HG03432 (cell line): ENCODE data around the gene HYAL1.

Experiments
- ATAC-seq: cut with Tn5 transposase; IDR thresholded peaks from one replicate; pipeline ENCODE4 v1.9.1; 2021; ENCODE audit warnings: mild to moderate bottlenecking, moderate library complexity; ENCODE audit not compliant: unreplicated experiment

Gene HYAL1, protein sequence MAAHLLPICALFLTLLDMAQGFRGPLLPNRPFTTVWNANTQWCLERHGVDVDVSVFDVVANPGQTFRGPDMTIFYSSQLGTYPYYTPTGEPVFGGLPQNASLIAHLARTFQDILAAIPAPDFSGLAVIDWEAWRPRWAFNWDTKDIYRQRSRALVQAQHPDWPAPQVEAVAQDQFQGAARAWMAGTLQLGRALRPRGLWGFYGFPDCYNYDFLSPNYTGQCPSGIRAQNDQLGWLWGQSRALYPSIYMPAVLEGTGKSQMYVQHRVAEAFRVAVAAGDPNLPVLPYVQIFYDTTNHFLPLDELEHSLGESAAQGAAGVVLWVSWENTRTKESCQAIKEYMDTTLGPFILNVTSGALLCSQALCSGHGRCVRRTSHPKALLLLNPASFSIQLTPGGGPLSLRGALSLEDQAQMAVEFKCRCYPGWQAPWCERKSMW

DNA sequence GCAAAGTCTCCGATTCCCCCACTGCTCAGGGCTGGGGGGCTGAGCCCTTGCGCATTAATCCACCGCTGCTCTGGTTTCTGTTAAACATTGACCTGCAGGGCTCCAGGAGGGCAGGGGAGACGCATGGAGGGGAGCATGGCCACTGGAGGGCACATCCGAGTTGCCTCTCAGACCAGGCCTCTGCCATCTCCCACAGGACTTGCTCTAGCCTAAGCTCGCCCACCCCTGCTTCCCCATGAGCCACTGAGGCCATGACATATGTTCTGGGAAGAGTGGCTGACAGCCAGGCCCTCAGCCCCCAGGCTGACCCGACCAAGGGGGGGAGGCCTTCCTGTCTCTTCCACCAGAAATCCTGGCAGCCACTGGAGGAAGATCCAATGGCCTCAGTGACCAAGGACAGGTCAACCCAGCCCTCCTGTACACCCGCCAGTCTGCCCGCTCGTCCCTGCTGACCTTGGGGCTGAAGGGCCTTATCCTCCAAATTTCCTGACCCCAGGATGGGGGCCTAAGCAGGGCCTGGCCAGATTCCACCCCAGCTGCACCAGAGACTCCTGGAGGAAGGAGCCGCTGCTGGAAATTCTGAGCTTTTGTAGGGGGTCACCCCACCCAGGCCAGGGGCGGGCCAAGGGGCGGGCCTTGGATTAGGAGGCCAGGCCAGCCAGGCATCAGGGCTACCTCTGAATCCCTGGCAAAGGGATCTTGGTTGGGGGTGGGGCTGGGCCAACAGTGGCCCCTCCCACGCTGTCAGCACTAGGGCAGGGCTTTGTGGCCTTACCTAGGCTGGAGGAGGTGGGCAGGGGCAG, at the start of gene HYAL1:
Gene HYAL1 (minus strand): TSS at position 562 of the 803 bp plus-strand sequence. CDS start 618 bp downstream, outside the sequence.
- ATAC-seq = no peak

DNA sequence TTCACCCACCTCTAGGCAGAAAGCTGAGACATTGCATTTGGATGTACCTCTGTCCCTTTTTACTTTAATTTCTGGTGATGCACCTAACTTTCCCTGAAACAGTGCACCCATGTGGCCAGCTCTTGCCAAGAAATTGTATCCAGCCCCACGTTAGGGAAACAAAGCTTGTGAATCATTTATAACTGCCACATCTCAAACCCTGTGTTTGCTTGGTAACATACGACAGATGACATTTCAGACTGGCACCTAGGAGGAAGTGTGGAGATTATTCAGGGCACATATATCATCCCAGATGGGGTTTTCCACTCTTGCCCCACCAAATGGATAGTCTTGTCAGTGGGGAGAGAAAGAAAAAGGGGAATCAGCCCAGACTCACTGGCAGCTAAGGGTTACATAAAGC, 49.4 kb upstream of the HYAL1 start:
- ATAC-seq = no peak

DNA sequence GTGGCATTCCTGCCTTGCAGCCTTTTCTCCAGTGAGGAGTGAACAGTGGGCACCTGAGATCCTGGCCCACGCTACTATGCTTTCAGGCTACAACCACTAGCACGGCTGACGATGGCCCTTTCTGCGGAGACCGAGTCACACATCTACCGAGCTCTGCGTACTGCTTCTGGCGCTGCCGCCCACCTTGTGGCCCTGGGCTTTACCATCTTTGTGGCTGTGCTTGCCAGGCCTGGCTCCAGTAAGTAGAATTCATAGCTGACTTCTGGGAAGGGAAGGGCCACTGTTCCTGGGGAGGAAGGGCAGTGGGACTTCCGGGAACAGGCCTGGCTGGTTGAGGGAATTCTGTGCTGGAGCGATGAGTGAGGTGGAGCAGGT, 47.9 kb upstream of the HYAL1 start:
- ATAC-seq = peak; percentile 1

DNA sequence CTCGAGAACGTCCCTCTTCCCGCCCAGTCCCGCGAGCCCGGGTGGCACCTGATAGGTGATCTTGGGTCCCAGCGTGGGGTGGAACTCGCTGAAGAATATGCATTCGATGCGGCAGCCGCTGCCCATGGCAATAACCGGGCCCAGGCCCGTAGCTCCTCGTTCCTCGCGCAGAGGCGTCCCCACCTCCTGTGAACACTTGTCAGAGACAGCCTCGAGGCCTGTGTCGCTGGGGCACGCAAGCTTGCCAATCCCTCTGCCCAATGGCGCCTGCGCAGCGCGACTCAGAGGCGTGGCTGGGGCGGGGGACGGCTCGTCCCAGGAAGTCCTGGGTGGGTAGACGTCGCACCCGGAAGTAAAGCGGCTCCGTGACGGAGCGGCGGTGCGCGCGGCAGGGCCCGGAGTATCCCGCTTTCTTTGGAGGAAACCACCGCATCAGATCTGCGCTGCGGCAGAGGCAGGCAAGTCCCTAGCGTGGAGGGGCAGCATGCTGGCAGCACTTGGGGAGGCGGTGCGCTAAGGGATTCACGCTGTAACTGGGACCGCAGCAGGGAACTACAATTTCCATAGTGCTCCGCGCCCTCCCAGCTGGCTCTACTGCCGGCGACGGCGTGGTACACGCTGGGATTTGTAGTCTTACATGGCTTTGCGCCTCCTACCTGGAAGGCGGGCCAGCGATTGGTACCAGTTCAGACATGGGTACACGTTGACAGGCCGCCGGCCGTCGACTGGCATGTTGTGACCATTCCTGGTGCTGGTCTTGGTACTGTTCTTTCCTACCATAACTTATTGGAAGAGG, 47.4 kb upstream of the HYAL1 start, which contains the start of the genes CYB561D2 and NPRL2:
Gene CYB561D2 (plus strand): TSS at position 336 of the 796 bp plus-strand sequence. CDS start 572 bp downstream, outside the sequence.
Gene NPRL2 (minus strand): TSS at position 249 of the 796 bp plus-strand sequence. CDS start 123 bp downstream, at position 126.
- peak; percentile 84 for ATAC-seq

DNA sequence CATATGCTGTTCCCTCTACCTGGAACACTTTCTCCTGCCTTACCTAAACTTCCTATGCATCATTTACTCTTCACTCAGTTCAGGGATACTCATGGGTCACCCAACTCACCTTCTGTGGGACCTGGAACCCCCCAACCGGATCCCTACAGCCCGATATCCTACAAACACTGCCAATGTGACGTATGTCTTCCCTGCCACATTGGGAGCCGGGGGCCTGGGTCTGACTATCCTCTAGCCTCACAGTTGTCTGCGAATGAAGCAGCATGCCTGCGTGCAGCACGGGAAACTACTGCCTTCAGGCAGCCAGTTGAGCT, 46.8 kb upstream of the HYAL1 start:
- no peak for ATAC-seq

DNA sequence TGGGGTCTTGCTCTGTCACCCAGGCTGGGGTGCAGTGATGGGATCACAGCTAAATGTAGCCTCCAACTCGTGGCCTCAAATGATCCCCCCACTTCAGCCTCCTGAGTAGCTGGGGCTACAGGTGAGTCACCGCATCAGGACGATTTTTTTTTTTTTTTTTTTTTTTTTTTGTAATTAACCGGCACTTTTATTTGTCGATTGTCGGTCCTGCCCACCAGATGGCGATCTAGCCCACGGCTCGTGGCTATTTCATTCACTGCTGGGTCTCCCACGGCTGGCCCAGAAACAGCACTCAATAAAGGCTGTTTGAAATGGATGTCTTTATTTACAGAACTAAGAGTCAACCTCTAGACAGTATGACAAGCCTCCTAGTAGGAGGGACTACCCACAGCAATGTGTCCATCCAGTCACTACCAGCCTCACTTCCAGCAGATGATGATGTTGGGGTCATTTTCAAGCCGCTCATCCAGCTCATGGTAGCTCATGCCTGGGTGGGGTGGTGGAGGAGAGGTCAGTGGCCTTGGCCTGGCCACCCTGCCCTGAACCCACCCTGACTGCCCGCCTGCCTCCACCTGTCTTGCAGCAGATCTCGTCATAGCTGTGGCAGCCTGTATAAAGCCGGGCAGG, 43.9 kb upstream of the HYAL1 start:
- ATAC-seq = no peak

DNA sequence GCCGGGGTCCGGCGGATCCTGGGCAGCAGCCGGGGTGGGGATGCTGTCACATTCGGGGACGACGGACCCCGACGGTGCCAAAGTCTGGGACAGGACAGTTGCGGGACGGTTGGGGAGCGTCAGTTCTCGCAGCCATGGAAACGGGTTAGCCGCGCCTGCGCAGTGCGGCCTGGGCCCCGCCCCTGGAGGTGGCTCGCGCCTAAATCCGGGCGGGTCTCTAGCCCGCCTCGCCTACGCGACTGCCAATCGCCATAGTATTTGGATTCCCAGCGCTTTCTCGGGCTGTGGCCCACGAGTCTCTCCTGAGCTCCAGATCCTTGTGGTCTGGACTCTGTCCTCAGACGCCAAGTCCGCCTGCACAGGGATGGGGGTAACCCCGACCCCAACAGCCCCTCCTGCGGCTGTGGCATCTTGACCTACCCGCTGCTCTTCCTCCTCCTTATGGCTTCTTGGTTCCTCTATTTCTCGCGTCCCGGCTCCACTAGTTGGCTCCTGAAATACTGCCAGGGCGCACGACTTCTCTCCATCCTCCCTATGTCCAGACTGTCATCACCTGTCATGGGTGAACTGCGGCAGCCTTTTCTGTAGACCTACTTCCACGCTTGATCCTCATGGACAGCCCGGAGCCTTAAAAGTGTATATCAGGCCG, 42.3 kb upstream of the HYAL1 start, which contains the start of gene ZMYND10:
Gene ZMYND10 (minus strand): TSS at position 147 of the 649 bp plus-strand sequence. CDS start 153 bp downstream, outside the sequence.
- ATAC-seq = no peak

DNA sequence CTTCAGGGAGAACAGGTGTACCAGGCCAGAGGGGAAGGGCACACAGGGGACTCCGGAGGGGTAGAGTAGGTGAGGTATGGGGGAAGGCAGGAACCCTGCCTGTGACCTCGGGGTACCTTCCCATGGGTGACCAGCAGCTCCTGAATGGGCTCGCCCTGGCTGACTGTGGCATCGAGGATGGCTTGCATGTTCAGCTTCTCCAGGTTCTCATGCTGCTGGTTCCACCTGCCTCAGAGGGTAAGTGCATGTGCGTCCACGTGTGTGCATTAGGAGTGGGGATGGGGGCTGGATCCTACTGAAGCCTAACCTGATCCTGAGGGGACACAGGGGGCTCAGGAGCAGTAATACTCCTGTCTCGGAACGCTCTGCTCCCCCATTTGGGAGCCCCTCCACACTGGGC, 41.6 kb upstream of the HYAL1 start:
- ATAC-seq = no peak

DNA sequence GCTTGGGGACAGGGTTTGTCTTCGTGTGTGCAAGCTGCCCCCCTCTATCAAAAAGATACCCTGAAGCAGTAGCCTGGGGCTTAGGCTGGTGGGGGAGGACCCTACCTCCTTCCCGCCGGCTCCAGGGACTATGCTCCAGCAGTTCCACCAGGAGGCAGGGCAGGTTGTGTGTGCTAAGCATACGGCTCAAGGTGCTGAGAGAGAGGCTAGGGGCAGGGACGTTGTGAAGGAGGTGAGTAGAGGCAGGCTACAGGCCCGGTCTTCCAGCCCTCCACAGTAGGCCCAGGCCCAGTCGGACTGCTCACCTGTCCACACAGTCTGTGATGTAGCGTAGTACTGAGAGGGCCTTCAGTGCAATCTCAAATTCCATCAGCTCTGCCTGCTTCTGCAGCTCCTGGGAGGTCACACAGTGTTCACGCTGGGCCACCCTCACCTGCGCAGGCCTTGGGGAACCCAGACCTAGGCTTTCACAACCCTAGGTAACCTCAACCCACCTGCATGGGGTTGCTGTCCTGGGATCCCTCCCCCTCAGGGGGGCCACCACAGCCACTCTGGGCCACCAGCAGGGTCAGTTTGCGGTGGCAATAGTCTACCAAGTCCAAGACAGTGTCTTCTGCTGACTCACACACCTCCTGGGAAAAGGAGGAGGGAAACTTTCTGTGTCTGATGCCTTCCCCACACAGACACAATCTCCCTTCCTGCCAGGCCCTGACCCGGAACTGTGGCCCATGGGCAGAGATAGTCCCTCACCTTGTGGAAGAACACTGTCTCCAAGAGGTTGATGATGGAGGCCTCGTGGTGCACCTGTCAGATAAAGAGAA, 39.6 kb upstream of the HYAL1 start:
- ATAC-seq = no peak

DNA sequence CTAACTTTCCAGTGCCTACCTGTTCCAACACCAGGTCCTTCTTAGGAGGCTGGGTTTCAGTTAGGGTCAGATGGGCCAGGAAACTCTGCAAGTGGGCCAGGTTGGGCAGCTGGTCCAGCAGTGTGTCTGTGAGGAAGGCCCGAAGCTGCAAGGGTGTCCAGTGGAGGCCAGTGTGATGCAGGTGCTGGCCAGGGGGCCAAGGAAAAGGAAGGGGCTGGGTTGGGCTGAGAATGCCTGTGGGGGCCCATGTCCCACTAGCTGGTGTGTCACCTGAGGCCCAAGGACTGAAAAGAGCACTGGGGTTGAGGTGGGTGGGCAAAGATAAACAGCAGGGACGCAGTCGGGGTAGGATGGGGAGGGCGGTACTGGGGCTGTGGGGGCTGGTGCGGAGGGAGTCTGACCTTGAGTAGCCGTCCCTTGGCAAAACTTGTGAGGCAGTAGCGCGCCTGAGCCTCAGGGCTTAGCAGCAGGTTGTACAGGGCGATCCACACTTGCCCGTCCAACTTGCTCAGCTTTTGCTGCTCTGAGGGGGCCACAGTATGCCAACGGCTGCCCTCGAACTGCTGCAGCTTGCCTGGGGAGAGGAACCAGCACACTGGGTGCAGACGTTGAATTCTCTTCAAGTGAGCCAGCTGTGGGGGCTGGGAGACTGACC, 38.7 kb upstream of the HYAL1 start:
- no peak for ATAC-seq

DNA sequence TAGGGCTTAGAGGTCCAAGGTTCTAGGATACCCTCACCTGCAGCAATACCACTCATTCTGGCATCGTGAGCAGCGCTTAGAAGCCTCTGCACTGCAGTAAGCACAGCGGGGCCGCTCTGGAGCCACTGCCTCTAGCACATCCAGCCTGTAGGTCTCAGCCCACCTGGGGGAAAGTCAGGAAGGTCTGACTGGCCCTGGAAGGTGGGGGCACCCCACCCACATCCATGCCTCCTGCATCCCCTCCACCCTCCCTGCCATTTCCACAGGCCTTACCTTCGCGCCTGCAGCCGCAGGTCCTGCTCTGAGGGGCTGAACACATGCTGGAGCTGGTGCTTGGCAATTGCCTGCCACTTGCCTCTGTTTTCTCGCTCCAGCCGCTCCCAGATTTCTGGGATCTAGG, 38.2 kb upstream of the HYAL1 start:
- ATAC-seq = no peak

DNA sequence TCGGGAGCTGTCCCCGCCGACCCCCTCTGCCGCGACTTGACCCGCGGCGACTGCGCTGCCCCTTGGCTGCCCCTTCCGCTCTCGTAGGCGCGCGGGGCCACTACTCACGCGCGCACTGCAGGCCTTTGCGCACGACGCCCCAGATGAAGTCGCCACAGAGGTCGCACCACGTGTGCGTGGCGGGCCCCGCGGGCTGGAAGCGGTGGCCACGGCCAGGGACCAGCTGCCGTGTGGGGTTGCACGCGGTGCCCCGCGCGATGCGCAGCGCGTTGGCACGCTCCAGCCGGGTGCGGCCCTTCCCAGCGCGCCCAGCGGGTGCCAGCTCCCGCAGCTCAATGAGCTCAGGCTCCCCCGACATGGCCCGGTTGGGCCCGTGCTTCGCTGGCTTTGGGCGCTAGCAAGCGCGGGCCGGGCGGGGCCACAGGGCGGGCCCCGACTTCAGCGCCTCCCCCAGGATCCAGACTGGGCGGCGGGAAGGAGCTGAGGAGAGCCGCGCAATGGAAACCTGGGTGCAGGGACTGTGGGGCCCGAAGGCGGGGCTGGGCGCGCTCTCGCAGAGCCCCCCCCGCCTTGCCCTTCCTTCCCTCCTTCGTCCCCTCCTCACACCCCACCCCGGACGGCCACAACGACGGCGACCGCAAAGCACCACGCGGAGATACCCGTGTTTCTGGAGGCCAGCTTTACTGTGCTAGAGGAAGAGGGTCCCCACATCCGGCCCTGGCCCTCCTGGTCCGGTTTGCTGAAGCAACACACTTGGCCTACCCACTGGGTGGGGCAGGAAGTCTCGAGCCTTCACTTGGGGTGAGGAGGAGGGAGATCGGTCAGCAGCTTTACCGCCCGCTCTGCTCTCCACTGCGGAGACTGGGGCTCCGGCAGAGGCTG, 37.3 kb upstream of the HYAL1 start, which contains the start of gene RASSF1:
Gene RASSF1 (minus strand): TSS at position 389 of the 882 bp plus-strand sequence. CDS start 31 bp downstream, at position 358.
- peak; percentile 20 for ATAC-seq

DNA sequence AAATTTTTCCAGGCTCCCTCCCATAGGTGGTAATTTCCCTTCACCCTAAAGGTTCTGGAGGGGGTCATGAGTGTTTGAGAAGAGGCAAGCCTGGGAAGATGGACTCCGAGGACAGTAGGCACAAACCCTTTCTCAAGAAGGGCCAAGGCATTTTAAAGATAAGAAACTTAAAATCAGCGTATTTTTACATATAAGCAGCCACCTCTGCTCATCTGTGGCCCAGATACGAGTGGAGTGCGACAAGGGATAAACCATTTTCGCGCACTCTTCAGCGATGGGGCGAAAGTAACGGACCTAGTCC, 36.7 kb upstream of the HYAL1 start:
- ATAC-seq = no peak

DNA sequence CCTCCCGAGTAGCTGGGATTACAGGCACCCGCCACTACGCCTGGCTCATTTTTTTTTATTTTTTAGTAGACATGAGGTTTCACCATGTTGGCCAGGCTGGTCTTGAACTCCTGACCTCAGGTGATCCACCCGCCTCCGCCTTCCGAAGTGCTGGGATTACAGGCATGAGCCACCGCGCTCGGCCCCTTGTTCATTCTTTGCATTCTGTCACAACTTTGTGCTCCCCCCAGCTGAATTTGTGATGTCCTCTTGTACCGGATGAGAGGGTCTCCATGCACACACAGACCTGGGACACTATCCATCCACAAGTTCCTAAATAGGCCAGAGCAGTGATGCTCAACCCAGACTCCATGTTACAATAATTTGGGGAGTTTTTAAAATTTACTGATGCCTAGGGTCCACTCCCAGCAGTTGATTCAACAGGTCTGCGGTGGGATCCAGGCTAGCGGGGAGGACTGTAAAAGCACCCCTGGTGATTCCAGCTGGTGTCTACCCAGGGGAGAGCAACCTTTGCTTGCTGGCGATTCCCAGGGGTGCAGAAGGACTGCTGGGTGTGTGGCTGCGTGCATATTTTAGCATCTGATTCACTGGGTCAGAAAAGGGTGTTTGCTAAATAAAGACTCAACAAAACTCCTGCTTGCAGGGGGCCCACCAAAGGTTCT, 36.2 kb upstream of the HYAL1 start:
- no peak for ATAC-seq

DNA sequence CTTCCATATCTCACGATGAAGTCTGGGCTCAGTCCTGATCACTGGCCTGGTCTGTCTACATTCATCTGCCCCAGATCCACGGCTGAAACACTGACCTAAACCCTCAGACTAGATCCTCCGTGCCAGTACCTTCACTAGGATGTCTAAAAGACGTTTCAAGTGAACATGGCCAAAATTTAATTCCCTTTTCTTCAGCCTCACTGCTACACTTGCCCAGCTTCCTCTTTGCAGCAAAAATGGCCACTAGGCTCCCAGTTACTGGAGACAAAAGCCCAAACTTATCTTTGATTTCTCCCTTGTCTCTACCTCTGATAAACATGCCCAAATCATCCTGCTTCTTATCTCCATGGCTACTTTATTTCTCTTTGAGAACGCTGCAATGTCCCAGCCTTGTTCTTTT, 35.6 kb upstream of the HYAL1 start:
- ATAC-seq = no peak

DNA sequence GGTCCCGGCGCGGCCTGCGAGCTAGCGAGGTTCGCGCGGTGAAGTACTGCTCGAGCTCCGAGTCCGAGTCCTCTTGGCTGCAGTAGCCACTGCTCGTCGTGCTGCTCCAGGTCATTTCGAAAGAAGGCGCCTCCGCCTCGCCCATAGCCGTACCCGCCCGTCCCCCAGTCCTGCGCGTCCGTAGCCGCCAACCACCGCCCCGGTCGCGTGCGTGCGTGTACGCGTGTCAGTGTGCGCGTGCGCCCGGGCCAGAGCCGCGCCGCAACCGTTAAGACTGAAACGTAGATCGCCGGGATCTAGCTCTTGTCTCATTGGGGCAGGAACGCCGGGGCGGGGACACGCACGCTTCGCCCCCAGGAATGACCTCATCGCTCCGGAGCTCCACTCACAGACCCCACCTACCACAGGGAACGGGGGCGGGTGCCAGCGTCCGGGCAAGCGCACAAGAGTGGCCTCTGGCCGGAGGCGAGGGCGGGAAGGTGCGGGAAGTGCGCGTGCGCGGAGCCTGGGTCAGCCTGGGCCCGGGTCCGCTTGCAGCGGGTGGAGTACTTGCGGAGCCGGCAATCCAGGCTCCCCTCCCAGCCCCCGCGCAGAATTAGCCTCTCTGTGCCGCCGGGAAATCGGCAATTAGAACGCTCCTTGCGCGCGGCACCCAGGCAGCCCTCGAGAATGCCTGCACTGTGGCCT, 33.9 kb upstream of the HYAL1 start:
- peak; percentile 76 for ATAC-seq
